Mesendoderm (in vitro differentiated cells): ENCODE measurements around the gene HOXD1.

Experiments
- DNase-seq: peaks from one replicate; pipeline ENCODE4 v3.0.0; 2013
- H2AK5ac ChIP-seq: 2 replicates; pipeline ENCODE4 v1.6.1; 2013; ENCODE audit warnings: low read length, inconsistent platforms
- H2BK120ac ChIP-seq: 2 replicates; pipeline ENCODE4 v1.6.1; 2013; ENCODE audit warnings: low read depth, mild to moderate bottlenecking, low read length, moderate library complexity, mixed read lengths
- H2BK15ac ChIP-seq: replicated peaks from 2 replicates; pipeline ENCODE4 v1.6.1; 2013; ENCODE audit warnings: low read depth, mild to moderate bottlenecking, moderate library complexity
- H2BK5ac ChIP-seq: 2 replicates; pipeline ENCODE4 v1.6.1; 2013; ENCODE audit warnings: low read length, inconsistent platforms
- H3K18ac ChIP-seq: 2 replicates; pipeline ENCODE4 v1.6.1; 2013; ENCODE audit warnings: mild to moderate bottlenecking, low read length, mixed read lengths
- H3K23ac ChIP-seq: one replicate; pipeline ENCODE4 v1.6.1; 2013; ENCODE audit warnings: low read length
- H3K27ac ChIP-seq: 2 replicates; pipeline ENCODE4 v1.5.1; 2013; ENCODE audit warnings: low read depth, mild to moderate bottlenecking, inconsistent platforms, low read length, moderate library complexity
- H3K27me3 ChIP-seq: 2 replicates; pipeline ENCODE4 v1.6.1; 2013; ENCODE audit warnings: low read length, control low read depth, mild to moderate bottlenecking, inconsistent platforms; ENCODE audit not compliant: insufficient read depth, poor library complexity
- H3K36me3 ChIP-seq: 2 replicates; pipeline ENCODE4 v1.6.1; 2013; ENCODE audit warnings: low read length, inconsistent platforms; ENCODE audit not compliant: control insufficient read depth, insufficient read depth
- H3K4ac ChIP-seq: one replicate; pipeline ENCODE4 v1.6.1; 2013; ENCODE audit warnings: low read depth, mild to moderate bottlenecking, low read length, moderate library complexity
- H3K4me1 ChIP-seq: 2 replicates; pipeline ENCODE4 v1.6.1; 2013; ENCODE audit warnings: low read depth, low read length, inconsistent platforms; ENCODE audit not compliant: control insufficient read depth
- H3K4me2 ChIP-seq: 2 replicates; pipeline ENCODE4 v1.6.1; 2013; ENCODE audit warnings: low read length
- H3K4me3 ChIP-seq: 2 replicates; pipeline ENCODE4 v1.5.1; 2013; ENCODE audit warnings: mild to moderate bottlenecking, low read length
- H3K56ac ChIP-seq: one replicate; pipeline ENCODE4 v1.6.1; 2013; ENCODE audit warnings: low read length
- H3K79me1 ChIP-seq: 2 replicates; pipeline ENCODE4 v1.6.1; 2013; ENCODE audit warnings: low read length, inconsistent platforms
- H3K79me2 ChIP-seq: 2 replicates; pipeline ENCODE4 v1.6.1; 2013; ENCODE audit warnings: mild to moderate bottlenecking, low read length; ENCODE audit not compliant: control insufficient read depth, insufficient read depth
- H3K9ac ChIP-seq: 2 replicates; pipeline ENCODE4 v1.6.1; 2013; ENCODE audit warnings: low read length, inconsistent platforms
- H4K5ac ChIP-seq: one replicate; pipeline ENCODE4 v1.6.1; 2013; ENCODE audit warnings: low read length
- H4K8ac ChIP-seq: one replicate; pipeline ENCODE4 v1.6.1; 2013; ENCODE audit warnings: low read depth, mild to moderate bottlenecking, control low read depth, low read length, moderate library complexity
- WGBS: extraction: QIAGEN DNeasy Blood & Tissue Kit; methylation state at CpG from one replicate; pipeline ENCODE4 v1.1.7; 2013; ENCODE audit warnings: low lambda C conversion rate, missing lambda C conversion rate; ENCODE audit not compliant: insufficient coverage; ENCODE audit errors: extremely low coverage; 5-methylcytosine and 5-hydroxymethylcytosine counted together

Gene HOXD1

DNA sequence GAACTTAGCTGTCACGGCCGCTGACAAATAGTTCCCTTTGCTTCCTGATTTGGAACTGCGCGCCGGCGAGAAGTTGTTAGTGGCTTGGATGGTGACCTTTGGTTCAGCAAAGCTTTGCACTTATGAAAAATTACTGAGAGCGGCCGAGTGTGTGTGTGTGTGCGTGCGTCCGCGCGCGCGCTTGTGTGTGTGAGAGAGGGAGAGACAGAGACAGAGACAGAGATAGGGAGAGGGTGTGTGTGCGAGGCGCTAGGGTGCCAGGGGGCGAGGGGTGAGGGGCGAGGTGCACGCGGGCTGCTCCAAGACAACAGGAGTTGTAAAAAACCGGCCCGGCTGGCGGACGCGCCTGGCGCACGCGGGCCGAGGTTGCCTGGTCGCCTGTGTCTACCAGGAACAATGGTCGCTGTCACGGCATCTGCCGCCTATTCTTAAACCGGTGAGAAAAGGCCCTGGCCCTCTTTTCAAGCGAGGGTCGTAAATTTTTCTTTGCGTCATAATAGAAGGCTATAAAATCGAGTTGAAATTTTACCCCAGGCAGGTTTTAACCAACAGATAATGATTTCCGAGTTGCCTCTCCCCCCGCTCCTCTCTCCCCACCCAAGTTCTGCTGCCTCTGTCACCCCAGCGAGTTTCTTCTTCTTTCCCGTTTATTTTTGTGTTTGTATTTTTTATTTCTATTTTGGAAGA is 30.8 kb upstream of the HOXD1 start:
- peaks cover 88% of the 10 kb centered on the region for H3K27me3 ChIP-seq
- no peak overlapping the region for H3K18ac ChIP-seq
- H3K79me2 ChIP-seq, result no peaks in the 10 kb centered on the region
- no peak overlapping the region for H3K9ac ChIP-seq
- no peaks in the 10 kb centered on the region for H3K79me1 ChIP-seq
- H4K5ac ChIP-seq, result no peak overlapping the region
- H2BK15ac ChIP-seq, result no peak overlapping the region
- H2AK5ac ChIP-seq, result no peak overlapping the region
- no peak overlapping the region for H3K4me2 ChIP-seq
- no peak overlapping the region for H4K8ac ChIP-seq
- H2BK120ac ChIP-seq, result no peak overlapping the region
- no peak overlapping the region for H3K27ac ChIP-seq
- peak; percentile 55 for DNase-seq
- H3K56ac ChIP-seq, result peak overlapping the region; percentile 70
- WGBS, result no CpG with 5 or more reads among the region's 43 CpGs
- peaks cover 3% of the 10 kb centered on the region for H3K4me1 ChIP-seq
- no peak overlapping the region for H3K4me3 ChIP-seq
- no peak overlapping the region for H3K4ac ChIP-seq
- H2BK5ac ChIP-seq, result no peak overlapping the region
- no peaks in the 10 kb centered on the region for H3K36me3 ChIP-seq
- H3K23ac ChIP-seq, result no peak overlapping the region

DNA sequence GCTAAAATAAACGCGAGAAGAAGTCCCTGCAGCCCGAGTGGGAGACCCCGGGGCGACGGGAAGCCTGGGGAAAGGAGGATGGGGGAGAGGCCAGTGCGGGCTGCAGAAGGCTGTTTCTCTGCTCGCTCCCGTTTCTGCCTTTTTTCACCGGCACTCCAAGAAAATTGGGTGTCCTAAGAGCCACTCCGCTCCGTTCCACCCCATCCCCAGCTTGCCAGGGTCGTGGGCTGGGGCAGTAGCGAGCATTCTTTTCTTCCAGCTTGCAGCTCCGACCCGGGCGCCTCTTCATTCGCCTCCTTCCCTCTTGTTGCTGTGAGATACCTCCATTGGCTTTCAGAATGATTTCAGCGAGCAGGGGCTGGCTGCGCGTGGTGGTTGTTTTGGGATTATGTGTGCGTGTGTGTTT is 30.3 kb upstream of the HOXD1 start:
- no peak overlapping the region for H2BK5ac ChIP-seq
- no peak overlapping the region for H3K4ac ChIP-seq
- no peak overlapping the region for H3K18ac ChIP-seq
- no peak overlapping the region for H4K5ac ChIP-seq
- H3K79me1 ChIP-seq, result no peaks in the 10 kb centered on the region
- peak overlapping the region; percentile 32 for H3K4me2 ChIP-seq
- no peak overlapping the region for H3K9ac ChIP-seq
- H2AK5ac ChIP-seq, result no peak overlapping the region
- H2BK120ac ChIP-seq, result no peak overlapping the region
- peaks cover 89% of the 10 kb centered on the region for H3K27me3 ChIP-seq
- peak; percentile 58 for DNase-seq
- no peak overlapping the region for H3K4me3 ChIP-seq
- H3K56ac ChIP-seq, result no peak overlapping the region
- no peak overlapping the region for H3K23ac ChIP-seq
- H3K4me1 ChIP-seq, result peaks cover 3% of the 10 kb centered on the region
- no peak overlapping the region for H2BK15ac ChIP-seq
- H3K27ac ChIP-seq, result no peak overlapping the region
- WGBS, result no CpG with 5 or more reads among the region's 22 CpGs
- H3K79me2 ChIP-seq, result no peaks in the 10 kb centered on the region
- H3K36me3 ChIP-seq, result no peaks in the 10 kb centered on the region
- no peak overlapping the region for H4K8ac ChIP-seq

DNA sequence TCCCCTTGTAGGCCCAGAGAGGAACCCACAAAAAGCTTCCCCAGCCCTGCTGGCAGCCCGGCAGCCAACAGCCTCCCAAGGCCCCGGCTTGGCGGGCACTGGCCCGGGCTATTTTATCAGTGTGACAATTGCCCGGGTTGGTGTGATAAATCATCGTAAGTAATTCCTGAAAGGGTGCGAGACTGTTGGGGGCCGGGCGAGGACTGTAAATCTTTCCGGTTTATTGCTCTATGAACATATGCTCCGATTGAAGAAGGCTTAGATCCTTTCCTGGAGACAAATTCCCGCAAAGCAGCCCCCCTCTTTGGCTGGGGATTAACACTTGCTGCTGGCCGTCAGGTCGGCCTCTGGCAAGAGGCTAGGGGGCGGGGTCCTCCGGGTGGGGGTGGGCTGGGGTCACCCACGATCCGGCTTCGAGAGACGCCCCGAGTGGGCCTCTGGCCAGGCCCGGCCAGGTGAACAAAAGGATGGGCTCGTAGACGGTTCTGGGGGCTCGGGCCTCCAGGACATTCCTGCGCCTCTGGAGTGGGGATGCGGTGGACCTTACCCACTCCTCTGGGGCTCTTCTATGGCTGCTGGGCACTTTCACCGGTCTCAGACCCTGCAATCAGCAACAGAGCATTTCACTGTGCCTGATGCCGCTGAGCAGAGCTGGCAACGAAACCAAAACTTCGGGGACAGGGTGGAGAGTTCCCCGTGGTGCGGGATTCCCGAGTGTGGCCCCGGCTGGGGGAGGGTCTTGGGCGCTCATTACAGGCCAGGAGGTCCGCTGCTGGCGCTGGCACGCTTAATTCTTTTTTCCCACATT is 29.4 kb upstream of the HOXD1 start:
- DNase-seq, result peak; percentile 83
- Histone ChIP-seq H3K36me3 (no peaks in the 10 kb centered on the region), H3K79me1 (no peaks in the 10 kb centered on the region), H4K8ac (no peak overlapping the region), H3K9ac (no peak overlapping the region), H2AK5ac (no peak overlapping the region), H3K23ac (no peak overlapping the region), H2BK5ac (no peak overlapping the region), H3K4me3 (no peak overlapping the region), H3K4me2 (no peak overlapping the region), H4K5ac (no peak overlapping the region), H3K18ac (no peak overlapping the region), H3K27ac (no peak overlapping the region), H3K27me3 (peaks cover 91% of the 10 kb centered on the region), H2BK120ac (no peak overlapping the region), H3K4ac (no peak overlapping the region), H3K4me1 (peaks cover 3% of the 10 kb centered on the region), H3K56ac (peak overlapping the region; percentile 25), H2BK15ac (no peak overlapping the region), H3K79me2 (no peaks in the 10 kb centered on the region)
- WGBS, result no CpG with 5 or more reads among the region's 39 CpGs

DNA sequence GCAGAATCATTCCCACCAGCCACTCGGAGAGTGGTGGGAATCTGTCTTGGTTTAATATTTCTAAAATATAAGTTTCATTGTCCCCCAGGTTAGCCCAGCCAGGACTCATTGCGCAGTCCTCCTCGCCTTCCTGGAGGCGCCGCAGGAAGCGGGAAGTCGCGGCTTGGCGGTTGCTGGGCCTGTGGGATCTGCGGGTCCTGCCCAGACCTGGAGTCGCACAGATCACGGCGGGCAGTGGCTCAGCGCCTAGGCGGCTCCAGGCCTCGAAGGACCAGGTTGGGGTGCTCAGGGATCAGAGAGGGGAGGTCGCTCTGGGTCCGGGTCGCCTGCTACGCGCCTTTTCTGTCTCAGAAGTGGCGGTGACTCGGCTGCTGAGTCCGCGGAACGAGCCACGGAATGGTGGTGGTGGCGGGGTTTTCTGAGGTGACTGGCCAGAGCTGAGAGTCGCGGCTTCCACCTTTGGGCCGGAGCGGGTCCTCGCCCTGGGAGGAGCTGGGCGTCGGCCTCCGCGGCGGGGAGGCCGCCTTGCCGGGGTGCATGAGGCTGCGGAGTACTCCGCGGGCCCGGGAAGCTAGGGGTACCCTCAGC is 28.7 kb upstream of the HOXD1 start:
- Histone ChIP-seq H3K27ac (no peak overlapping the region), H3K79me1 (no peaks in the 10 kb centered on the region), H3K27me3 (peaks cover 92% of the 10 kb centered on the region), H3K56ac (peak overlapping the region; percentile 18), H3K18ac (peak overlapping the region; percentile 6), H2BK120ac (no peak overlapping the region), H4K8ac (no peak overlapping the region), H3K4ac (no peak overlapping the region), H3K4me1 (peaks cover 3% of the 10 kb centered on the region), H3K36me3 (no peaks in the 10 kb centered on the region), H2BK15ac (no peak overlapping the region), H3K9ac (peak overlapping the region; percentile 4), H2AK5ac (no peak overlapping the region), H2BK5ac (no peak overlapping the region), H3K4me2 (peak overlapping the region; percentile 24), H3K79me2 (no peaks in the 10 kb centered on the region), H3K4me3 (no peak overlapping the region), H4K5ac (no peak overlapping the region), H3K23ac (peak overlapping the region; percentile 74)
- peak; percentile 57 for DNase-seq
- WGBS, result no CpG with 5 or more reads among the region's 44 CpGs

DNA sequence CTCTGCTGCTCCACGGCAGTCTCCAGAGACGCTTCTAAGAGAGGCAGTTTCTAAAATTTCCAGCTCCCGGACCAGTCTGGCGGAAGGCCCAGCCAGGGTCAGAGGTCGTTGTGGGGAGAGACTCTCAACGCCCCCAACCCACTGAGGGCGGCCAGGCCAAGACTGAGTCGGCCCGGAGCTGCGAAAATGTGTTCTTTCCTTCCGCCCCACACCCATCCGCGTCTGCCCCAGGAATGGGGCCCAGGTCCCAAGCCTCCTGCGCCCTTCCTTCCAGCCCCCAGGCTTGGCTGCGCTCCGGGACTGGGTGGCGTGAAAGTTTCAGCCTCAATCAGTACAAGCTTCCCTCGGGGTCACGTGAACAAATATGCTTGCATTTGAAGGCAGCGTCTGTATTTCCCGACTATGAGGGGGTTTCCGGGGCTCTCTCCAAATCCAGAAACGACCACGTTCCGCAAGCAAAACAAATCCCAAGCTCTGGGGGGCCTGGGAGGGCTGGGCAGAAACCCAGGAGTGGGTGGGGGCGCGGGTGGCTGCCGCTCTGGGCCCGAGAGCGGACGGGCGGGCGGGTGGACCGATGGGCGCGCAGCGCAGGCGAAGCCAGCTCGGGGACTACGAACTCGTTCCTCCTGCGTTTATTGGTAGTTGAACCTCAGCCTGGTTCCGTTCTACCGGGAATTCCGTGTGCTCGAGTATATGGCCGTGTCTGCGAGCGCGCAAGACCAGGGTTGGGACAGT is 28.1 kb upstream of the HOXD1 start:
- Histone ChIP-seq H3K4me2 (peak overlapping the region; percentile 33), H2BK5ac (no peak overlapping the region), H3K4ac (no peak overlapping the region), H2AK5ac (no peak overlapping the region), H3K23ac (no peak overlapping the region), H3K4me1 (peaks cover 3% of the 10 kb centered on the region), H2BK120ac (no peak overlapping the region), H3K36me3 (no peaks in the 10 kb centered on the region), H3K79me1 (no peaks in the 10 kb centered on the region), H3K56ac (peak overlapping the region; percentile 30), H3K18ac (no peak overlapping the region), H3K79me2 (no peaks in the 10 kb centered on the region), H2BK15ac (no peak overlapping the region), H3K9ac (no peak overlapping the region), H4K8ac (no peak overlapping the region), H4K5ac (no peak overlapping the region), H3K27me3 (peaks cover 92% of the 10 kb centered on the region), H3K27ac (no peak overlapping the region), H3K4me3 (no peak overlapping the region)
- no peak for DNase-seq
- WGBS, result no CpG with 5 or more reads among the region's 50 CpGs
